SJSA1 (cell line): Measurements from ENCODE around the gene PAM. TPM values are rescaled to one million over a fixed set of nuclear protein-coding genes. Genes with fewer than 3 reads are reported as not detected.
"Not testable (repeated sequence)": the region's sequence is repeated elsewhere in the genome, so short reads cannot be mapped to it uniquely, and the experiment has no call there.

ENCODE experiments used
- DNase-seq, 2 experiments: peaks; one replicate each; pipeline ENCODE4 v3.0.0-alpha.2; 2015 to 2020; ENCODE audit warnings: low spot score in 2 of 2, low read depth in 1 of 2
- H3K27ac ChIP-seq: fragments of 250-450 bp; sonication (Bioruptor Pico); 2 replicates; pipeline ENCODE4 v1.5.1; 2020; ENCODE audit warnings: mild to moderate bottlenecking, moderate library complexity
- H3K27me3 ChIP-seq: fragments of 250-450 bp; sonication (Bioruptor Pico); replicated peaks from 2 replicates; pipeline ENCODE4 v1.5.1; 2020; ENCODE audit warnings: mild to moderate bottlenecking, moderate library complexity
- H3K36me3 ChIP-seq: fragments of 250-450 bp; sonication (Bioruptor Pico); 2 replicates; pipeline ENCODE4 v1.5.1; 2020; ENCODE audit warnings: mild to moderate bottlenecking
- H3K4me1 ChIP-seq: fragments of 250-450 bp; sonication (Bioruptor Pico); replicated peaks from 2 replicates; pipeline ENCODE4 v1.6.1; 2021; ENCODE audit warnings: mild to moderate bottlenecking
- H3K4me3 ChIP-seq: fragments of 250-450 bp; sonication (Bioruptor Pico); 2 replicates; pipeline ENCODE4 v1.5.1; 2020; ENCODE audit warnings: mild to moderate bottlenecking
- H3K9me3 ChIP-seq: fragments of 250-450 bp; sonication (Bioruptor Pico); replicated peaks from 2 replicates; pipeline ENCODE4 v1.5.1; 2020; ENCODE audit warnings: mild to moderate bottlenecking
- total RNA-seq: library from RNA; depleted of rRNA; stranded (reverse); fragments of >200 nt; shearing (Covaris generic); gene quantifications from 2 replicates; pipeline ENCODE4 v1.2.3, GENCODE V29; 2014

The PAM gene
- total RNA-seq, 1 experiment from 2014 or later = 420 TPM

GRCh38 chr5:103019804-103020203, 264.7 kb downstream of the PAM start:
- Histone ChIP-seq H3K27ac (no peak overlapping the region), H3K27me3 (no peaks in the 10 kb centered on the region), H3K4me3 (no peak overlapping the region), H3K9me3 (no peaks in the 10 kb centered on the region), H3K36me3 (peaks cover 55% of the 10 kb centered on the region), H3K4me1 (no peaks in the 10 kb centered on the region)
- DNase-seq = no peak

GRCh38 chr5:103021314-103021713, 266.2 kb downstream of the PAM start:
- H3K4me3 ChIP-seq = no peak overlapping the region
- H3K4me1 ChIP-seq = no peaks in the 10 kb centered on the region
- no peak overlapping the region for H3K27ac ChIP-seq
- no peaks in the 10 kb centered on the region for H3K9me3 ChIP-seq
- no peak for DNase-seq
- H3K36me3 ChIP-seq = peaks cover 50% of the 10 kb centered on the region
- H3K27me3 ChIP-seq = no peaks in the 10 kb centered on the region

- DNase-seq = no peak
- Histone ChIP-seq H3K36me3 (peaks cover 32% of the 10 kb centered on the region), H3K9me3 (no peaks in the 10 kb centered on the region), H3K27ac (no peak overlapping the region), H3K4me3 (no peak overlapping the region), H3K4me1 (no peaks in the 10 kb centered on the region), H3K27me3 (no peaks in the 10 kb centered on the region)
Measured at GRCh38 chr5:103027267-103027666, 272.2 kb downstream of the PAM start.

- DNase-seq = no peak
- H3K9me3 ChIP-seq = no peaks in the 10 kb centered on the region
- no peak overlapping the region for H3K27ac ChIP-seq
- H3K4me1 ChIP-seq = no peaks in the 10 kb centered on the region
- no peak overlapping the region for H3K4me3 ChIP-seq
- H3K36me3 ChIP-seq = peaks cover 27% of the 10 kb centered on the region
- H3K27me3 ChIP-seq = no peaks in the 10 kb centered on the region
Measured at GRCh38 chr5:103031607-103032006, 276.5 kb downstream of the PAM start.

- Histone ChIP-seq H3K36me3 (peaks cover 16% of the 10 kb centered on the region), H3K27ac (no peak overlapping the region), H3K4me3 (no peak overlapping the region), H3K9me3 (no peaks in the 10 kb centered on the region), H3K27me3 (no peaks in the 10 kb centered on the region), H3K4me1 (no peaks in the 10 kb centered on the region)
- DNase-seq = no peak
Measured at GRCh38 chr5:103033696-103034095, 278.6 kb downstream of the PAM start.

GRCh38 chr5:103034662-103035392, 279.7 kb downstream of the PAM start:
- no peaks in the 10 kb centered on the region for H3K27me3 ChIP-seq
- no peak overlapping the region for H3K4me3 ChIP-seq
- H3K9me3 ChIP-seq = no peaks in the 10 kb centered on the region

GRCh38 chr5:103035701-103036100, 280.6 kb downstream of the PAM start:
- H3K9me3 ChIP-seq = no peaks in the 10 kb centered on the region
- no peak for DNase-seq
- no peaks in the 10 kb centered on the region for H3K4me1 ChIP-seq
- H3K27me3 ChIP-seq = no peaks in the 10 kb centered on the region
- no peak overlapping the region for H3K27ac ChIP-seq
- H3K4me3 ChIP-seq = no peak overlapping the region
- H3K36me3 ChIP-seq = peaks cover 10% of the 10 kb centered on the region

More at GRCh38 chr5:103034662-103035392, 279.7 kb downstream of the PAM start:
- no peak overlapping the region for H3K27ac ChIP-seq
- DNase-seq = no peak
- peaks cover 10% of the 10 kb centered on the region for H3K36me3 ChIP-seq
- H3K4me1 ChIP-seq = no peaks in the 10 kb centered on the region

- no peak for DNase-seq
- Histone ChIP-seq H3K4me3 (no peak overlapping the region), H3K9me3 (no peaks in the 10 kb centered on the region), H3K36me3 (peaks cover 10% of the 10 kb centered on the region), H3K4me1 (no peaks in the 10 kb centered on the region), H3K27ac (no peak overlapping the region), H3K27me3 (no peaks in the 10 kb centered on the region)
Measured at GRCh38 chr5:103036601-103037000, 281.5 kb downstream of the PAM start.

- Histone ChIP-seq H3K4me3 (no peak overlapping the region), H3K27ac (no peak overlapping the region), H3K4me1 (no peaks in the 10 kb centered on the region), H3K36me3 (peaks cover 3% of the 10 kb centered on the region; the same call in 1 of the 2 replicates), H3K9me3 (no peaks in the 10 kb centered on the region), H3K27me3 (no peaks in the 10 kb centered on the region)
- no peak for DNase-seq
Measured at GRCh38 chr5:103037673-103038455, 282.8 kb downstream of the PAM start.

GRCh38 chr5:103041071-103041676, 286.1 kb downstream of the PAM start:
- H3K9me3 ChIP-seq = no peaks in the 10 kb centered on the region
- no peak overlapping the region for H3K27ac ChIP-seq
- no peaks in the 10 kb centered on the region for H3K4me1 ChIP-seq
- no peak overlapping the region for H3K4me3 ChIP-seq
- DNase-seq = peak in 1 of 2 experiments; percentile 34
- H3K36me3 ChIP-seq = no peaks in the 10 kb centered on the region
- no peaks in the 10 kb centered on the region; the same call in 1 of the 2 replicates for H3K27me3 ChIP-seq

- not testable (repeated sequence) for DNase-seq, H3K4me3 ChIP-seq, H3K9me3 ChIP-seq, H3K27ac ChIP-seq, H3K27me3 ChIP-seq, H3K36me3 ChIP-seq, H3K4me1 ChIP-seq
Measured at GRCh38 chr5:103046706-103047105, 291.6 kb downstream of the PAM start.

- Histone ChIP-seq H3K27me3 (no peaks in the 10 kb centered on the region; the same call in 1 of the 2 replicates), H3K36me3 (no peaks in the 10 kb centered on the region), H3K27ac (no peak overlapping the region), H3K9me3 (no peaks in the 10 kb centered on the region), H3K4me1 (peaks cover 7% of the 10 kb centered on the region), H3K4me3 (no peak overlapping the region)
- DNase-seq = no peak
Measured at GRCh38 chr5:103057208-103058130, 302.4 kb downstream of the PAM start.

GRCh38 chr5:103059525-103059924, 304.4 kb downstream of the PAM start:
- no peak overlapping the region for H3K4me3 ChIP-seq
- H3K27me3 ChIP-seq = no peaks in the 10 kb centered on the region; the same call in 1 of the 2 replicates
- no peak for DNase-seq
- no peaks in the 10 kb centered on the region for H3K36me3 ChIP-seq
- no peak overlapping the region for H3K27ac ChIP-seq
- H3K4me1 ChIP-seq = peaks cover 7% of the 10 kb centered on the region
- H3K9me3 ChIP-seq = no peaks in the 10 kb centered on the region
